NCI-H128 (cell line): Measurements from ENCODE around the gene AFMID.
"Not testable (repeated sequence)": the region's sequence is repeated elsewhere in the genome, so short reads cannot be mapped to it uniquely, and the experiment has no call there.

Experiments used
- DNase-seq: peaks from one replicate; lab custom pipeline; 2025; ENCODE audit not compliant: unreplicated experiment; lab: John Stamatoyannopoulos, UW

The AFMID gene

GRCh38 chr17:78151514-78152008, 35.6 kb upstream of the AFMID start:
- DNase-seq = no peak

- no peak for DNase-seq
Observed at GRCh38 chr17:78154903-78155811, 32.0 kb upstream of the AFMID start.

- no peak for DNase-seq
Observed at GRCh38 chr17:78159575-78160158, 27.5 kb upstream of the AFMID start.

- no peak for DNase-seq
Observed at GRCh38 chr17:78163881-78164747, 23.0 kb upstream of the AFMID start.

GRCh38 chr17:78164748-78165607, 22.2 kb upstream of the AFMID start:
- DNase-seq = no peak

- no peak for DNase-seq
Observed at GRCh38 chr17:78166416-78166815, 20.7 kb upstream of the AFMID start.

- DNase-seq = peak; percentile 67
Observed at GRCh38 chr17:78168242-78168902, 18.8 kb upstream of the AFMID start, which contains the start of gene SYNGR2. Gene SYNGR2, plus strand, starts transcription at chr17:78168581. Its CDS starts 36 bp downstream, at chr17:78168617.

- no peak for DNase-seq
Observed at GRCh38 chr17:78168903-78169793, 18.0 kb upstream of the AFMID start.

- DNase-seq = no peak
Observed at GRCh38 chr17:78170692-78171590, 16.2 kb upstream of the AFMID start.

GRCh38 chr17:78171591-78172248, 15.4 kb upstream of the AFMID start:
- not testable (repeated sequence) for DNase-seq

GRCh38 chr17:78172249-78173051, 14.7 kb upstream of the AFMID start:
- no peak for DNase-seq

GRCh38 chr17:78173097-78173715, 14.0 kb upstream of the AFMID start:
- no peak for DNase-seq

GRCh38 chr17:78174346-78174869, 12.8 kb upstream of the AFMID start:
- no peak for DNase-seq

- DNase-seq = no peak
Observed at GRCh38 chr17:78174870-78175642, 12.1 kb upstream of the AFMID start.

- no peak for DNase-seq
Observed at GRCh38 chr17:78175643-78175981, 11.6 kb upstream of the AFMID start.
